GM21360 (cell line): Measurements from ENCODE around the gene SH2B2.

Experiments used
- ATAC-seq: cut with Tn5 transposase; IDR thresholded peaks from one replicate; pipeline ENCODE4 v1.9.1; 2021; ENCODE audit warnings: mild to moderate bottlenecking, moderate library complexity; ENCODE audit not compliant: unreplicated experiment

Gene SH2B2

GRCh38 chr7:102264367-102264891, 22.2 kb upstream of the SH2B2 start:
- no peak for ATAC-seq

GRCh38 chr7:102266541-102266940, 20.1 kb upstream of the SH2B2 start:
- ATAC-seq: no peak

- ATAC-seq: no peak
Measured at GRCh38 chr7:102268635-102269034, 18.0 kb upstream of the SH2B2 start.

GRCh38 chr7:102270178-102270887, 16.3 kb upstream of the SH2B2 start:
- ATAC-seq: no peak

GRCh38 chr7:102271158-102271798, 15.4 kb upstream of the SH2B2 start:
- no peak for ATAC-seq

GRCh38 chr7:102272075-102272916, 14.4 kb upstream of the SH2B2 start:
- no peak for ATAC-seq

GRCh38 chr7:102272917-102273748, 13.5 kb upstream of the SH2B2 start:
- no peak for ATAC-seq

GRCh38 chr7:102273749-102274712, 12.6 kb upstream of the SH2B2 start:
- ATAC-seq: no peak

GRCh38 chr7:102275123-102275703, 11.5 kb upstream of the SH2B2 start:
- no peak for ATAC-seq

- no peak for ATAC-seq
Measured at GRCh38 chr7:102277901-102278300, 8.8 kb upstream of the SH2B2 start.

GRCh38 chr7:102279537-102280400, 6.9 kb upstream of the SH2B2 start:
- ATAC-seq: no peak

GRCh38 chr7:102280521-102280920, 6.1 kb upstream of the SH2B2 start:
- no peak for ATAC-seq

- no peak for ATAC-seq
Measured at GRCh38 chr7:102281785-102282184, 4.9 kb upstream of the SH2B2 start.

GRCh38 chr7:102282465-102283362, 4.0 kb upstream of the SH2B2 start:
- ATAC-seq: no peak

GRCh38 chr7:102283477-102284189, 3.0 kb upstream of the SH2B2 start:
- ATAC-seq: no peak

GRCh38 chr7:102284399-102284798, 2.3 kb upstream of the SH2B2 start:
- no peak for ATAC-seq
